Neural cell (in vitro differentiated cells): ENCODE measurements around the gene TXNL4A. TPM values are rescaled to one million over a fixed set of nuclear protein-coding genes. Genes with fewer than 3 reads are reported as not detected.

ENCODE experiments used
- H2AFZ ChIP-seq: fragments of 200-600, 300-800 bp; sonication (generic), shearing (Covaris generic); 2 replicates; pipeline ENCODE4 v1.6.0; 2014; ENCODE audit warnings: low read depth, mild to moderate bottlenecking, antibody characterized with exemption, low read length, moderate library complexity
- H3F3A ChIP-seq: fragments of 200-600 bp; shearing (Covaris generic); 2 replicates; pipeline ENCODE4 v1.6.1; 2016; ENCODE audit warnings: mild to moderate bottlenecking, moderate library complexity, mixed read lengths, antibody characterized with exemption, low read length; ENCODE audit not compliant: insufficient read depth, poor library complexity, severe bottlenecking
- H3K27ac ChIP-seq: fragments of 200-600, 300-800 bp; sonication (generic), shearing (Covaris generic); 2 replicates; pipeline ENCODE4 v1.5.1; 2014; ENCODE audit warnings: mild to moderate bottlenecking, low read length, moderate library complexity
- H3K27me3 ChIP-seq: fragments of 300-800, 200-600 bp; sonication (generic), shearing (Covaris generic); 2 replicates; pipeline ENCODE4 v1.6.0; 2014; ENCODE audit warnings: mild to moderate bottlenecking, low read depth, low read length, moderate library complexity; ENCODE audit not compliant: insufficient read depth
- H3K36me3 ChIP-seq: fragments of 300-800, 200-600 bp; sonication (generic), shearing (Covaris generic); 2 replicates; pipeline ENCODE4 v1.5.1; 2014; ENCODE audit warnings: mild to moderate bottlenecking, antibody characterized with exemption, low read length, moderate library complexity; ENCODE audit not compliant: insufficient read depth
- H3K4me2 ChIP-seq: fragments of 300-800, 200-600 bp; sonication (generic), shearing (Covaris generic); 2 replicates; pipeline ENCODE4 v1.6.0; 2014; ENCODE audit warnings: mild to moderate bottlenecking, low read length
- H3K4me3 ChIP-seq: fragments of 300-800, 200-600 bp; sonication (generic), shearing (Covaris generic); 2 replicates; pipeline ENCODE4 v1.5.1; 2014; ENCODE audit warnings: mild to moderate bottlenecking, low read length, moderate library complexity
- H3K79me2 ChIP-seq: fragments of 200-600 bp; shearing (Covaris generic); replicated peaks from 2 replicates; pipeline ENCODE4 v1.6.0; 2014; ENCODE audit warnings: mild to moderate bottlenecking, low read length, moderate library complexity; ENCODE audit not compliant: insufficient read depth
- H3K9ac ChIP-seq: fragments of 300-800, 200-600 bp; sonication (generic), shearing (Covaris generic); 2 replicates; pipeline ENCODE4 v1.6.1; 2016; ENCODE audit warnings: mild to moderate bottlenecking, low read length, mixed read lengths
- H3K9me2 ChIP-seq: fragments of 200-600 bp; shearing (Covaris generic); 2 replicates; pipeline ENCODE4 v1.6.1; 2016; ENCODE audit warnings: mild to moderate bottlenecking, low read length, mixed read lengths; ENCODE audit not compliant: insufficient read depth
- H3K9me3 ChIP-seq: fragments of 200-600, 300-800 bp; sonication (generic), shearing (Covaris generic); 2 replicates; pipeline ENCODE4 v1.6.1; 2016; ENCODE audit warnings: mild to moderate bottlenecking, mixed run types, low read length, moderate library complexity, mixed read lengths
- H4K20me1 ChIP-seq: fragments of 200-600 bp; shearing (Covaris generic); 2 replicates; pipeline ENCODE4 v1.6.1; 2016; ENCODE audit warnings: mild to moderate bottlenecking, mixed run types; ENCODE audit not compliant: insufficient read depth
- EP300 ChIP-seq: fragments of 450-650 bp; conservative IDR thresholded peaks from 2 replicates; pipeline ENCODE4 v1.6.1; 2014; ENCODE audit warnings: antibody characterized with exemption, mild to moderate bottlenecking, moderate library complexity; ENCODE audit not compliant: poor library complexity, severe bottlenecking
- EZH2 ChIP-seq: fragments of 200-600, 300-800 bp; shearing (Covaris generic), sonication (generic); IDR thresholded peaks from 2 replicates; pipeline ENCODE4 v1.6.1; 2014; ENCODE audit warnings: antibody characterized with exemption, low read length, borderline replicate concordance, mild to moderate bottlenecking; ENCODE audit not compliant: insufficient read depth, poor library complexity, severe bottlenecking
- MXI1 ChIP-seq: fragments of 450-650 bp; conservative IDR thresholded peaks from 2 replicates; pipeline ENCODE4 v1.6.1; 2014; ENCODE audit warnings: antibody characterized with exemption, mild to moderate bottlenecking; ENCODE audit not compliant: poor library complexity, severe bottlenecking
- POLR2AphosphoS5 ChIP-seq: IDR thresholded peaks from 2 replicates; pipeline ENCODE4 v1.6.1; 2012
- RAD21 ChIP-seq: fragments of 450-650 bp; conservative IDR thresholded peaks from 2 replicates; pipeline ENCODE4 v1.6.1; 2014; ENCODE audit warnings: antibody characterized with exemption, mild to moderate bottlenecking, moderate library complexity
- SMC3 ChIP-seq: fragments of 450-650 bp; conservative IDR thresholded peaks from 2 replicates; pipeline ENCODE4 v1.6.1; 2014; ENCODE audit warnings: antibody characterized with exemption, mild to moderate bottlenecking, moderate library complexity; ENCODE audit not compliant: poor library complexity
- TAF1 ChIP-seq: IDR thresholded peaks from 2 replicates; pipeline ENCODE4 v1.6.1; 2012; ENCODE audit warnings: low read depth
- polyA plus RNA-seq: library from polyadenylated mRNA; depleted of rRNA; stranded (reverse); fragments of >200 nt; gene quantifications from 2 replicates; pipeline ENCODE4 v1.2.3, GENCODE V29; 2014
- TF ChIP-seq, protein P1 (sequence below): IDR thresholded peaks from 2 replicates; pipeline ENCODE4 v1.6.1; 2012; ENCODE audit warnings: borderline replicate concordance
- TF ChIP-seq, protein P2 (sequence below): fragments of 450-650 bp; IDR thresholded peaks from 2 replicates; pipeline ENCODE4 v1.5.1; 2014; ENCODE audit warnings: antibody characterized with exemption, mild to moderate bottlenecking, moderate library complexity; ENCODE audit not compliant: poor library complexity, severe bottlenecking

TXNL4A gene
- polyA plus RNA-seq, 1 donor from 2014 or later, result 163 TPM

DNA sequence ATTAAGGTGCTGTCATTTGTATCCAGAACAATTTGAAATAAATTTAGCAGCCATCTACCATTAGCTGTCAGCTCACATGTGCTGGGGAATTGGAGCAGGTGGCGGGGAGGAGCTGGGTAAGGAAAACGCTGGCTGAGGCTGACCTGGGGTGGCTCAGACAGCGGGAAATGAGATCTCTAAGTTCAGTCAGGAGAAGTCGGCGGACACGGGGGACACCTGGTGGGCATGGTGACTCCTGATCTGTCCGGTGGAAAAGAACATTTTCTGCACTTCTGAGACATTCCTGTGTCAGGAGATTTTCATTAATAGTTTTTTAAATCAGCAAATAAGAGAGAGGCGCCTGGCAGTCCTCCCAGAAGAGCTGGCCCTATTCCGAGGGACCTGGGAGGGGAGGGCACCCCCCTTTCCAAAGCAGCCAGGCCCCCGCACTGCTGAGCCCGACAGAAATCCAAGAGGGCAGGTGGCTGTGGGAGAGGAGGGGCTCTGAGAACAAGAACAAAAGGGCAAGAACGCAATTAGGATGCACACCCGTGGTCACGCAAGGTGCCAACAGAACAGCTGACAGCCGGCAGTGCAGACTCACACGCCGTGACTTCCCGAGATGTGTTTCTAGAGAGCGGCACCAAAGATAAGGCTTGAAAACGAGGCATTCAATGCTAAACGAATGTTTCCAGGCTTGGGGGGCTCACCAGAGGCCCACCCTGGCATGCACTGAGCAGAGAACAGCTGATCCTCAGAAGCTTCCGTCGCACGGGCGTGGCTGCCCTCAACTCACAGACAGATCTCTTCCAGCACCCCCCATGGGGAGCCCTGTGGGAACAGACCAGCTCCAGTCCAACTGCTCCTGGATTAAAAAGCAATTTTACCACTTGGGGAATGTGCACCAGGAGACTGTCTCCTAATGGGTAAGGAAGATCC lies 63.3 kb downstream of the TXNL4A start:
- Histone ChIP-seq H3K4me2 (no peak overlapping the region), H3K27me3 (no peaks in the 10 kb centered on the region), H3F3A (no peaks in the 10 kb centered on the region), H3K9me3 (peaks cover 27% of the 10 kb centered on the region), H3K36me3 (peaks cover 12% of the 10 kb centered on the region), H3K79me2 (peaks cover 6% of the 10 kb centered on the region), H3K27ac (no peak overlapping the region), H3K9ac (no peak overlapping the region), H3K9me2 (no peaks in the 10 kb centered on the region), H3K4me3 (no peak overlapping the region), H2AFZ (no peak overlapping the region), H4K20me1 (no peaks in the 10 kb centered on the region)
- TF ChIP-seq POLR2AphosphoS5 (no peak), RAD21 (no peak), EZH2 (no peak)
- TF ChIP-seq, protein P1, sequence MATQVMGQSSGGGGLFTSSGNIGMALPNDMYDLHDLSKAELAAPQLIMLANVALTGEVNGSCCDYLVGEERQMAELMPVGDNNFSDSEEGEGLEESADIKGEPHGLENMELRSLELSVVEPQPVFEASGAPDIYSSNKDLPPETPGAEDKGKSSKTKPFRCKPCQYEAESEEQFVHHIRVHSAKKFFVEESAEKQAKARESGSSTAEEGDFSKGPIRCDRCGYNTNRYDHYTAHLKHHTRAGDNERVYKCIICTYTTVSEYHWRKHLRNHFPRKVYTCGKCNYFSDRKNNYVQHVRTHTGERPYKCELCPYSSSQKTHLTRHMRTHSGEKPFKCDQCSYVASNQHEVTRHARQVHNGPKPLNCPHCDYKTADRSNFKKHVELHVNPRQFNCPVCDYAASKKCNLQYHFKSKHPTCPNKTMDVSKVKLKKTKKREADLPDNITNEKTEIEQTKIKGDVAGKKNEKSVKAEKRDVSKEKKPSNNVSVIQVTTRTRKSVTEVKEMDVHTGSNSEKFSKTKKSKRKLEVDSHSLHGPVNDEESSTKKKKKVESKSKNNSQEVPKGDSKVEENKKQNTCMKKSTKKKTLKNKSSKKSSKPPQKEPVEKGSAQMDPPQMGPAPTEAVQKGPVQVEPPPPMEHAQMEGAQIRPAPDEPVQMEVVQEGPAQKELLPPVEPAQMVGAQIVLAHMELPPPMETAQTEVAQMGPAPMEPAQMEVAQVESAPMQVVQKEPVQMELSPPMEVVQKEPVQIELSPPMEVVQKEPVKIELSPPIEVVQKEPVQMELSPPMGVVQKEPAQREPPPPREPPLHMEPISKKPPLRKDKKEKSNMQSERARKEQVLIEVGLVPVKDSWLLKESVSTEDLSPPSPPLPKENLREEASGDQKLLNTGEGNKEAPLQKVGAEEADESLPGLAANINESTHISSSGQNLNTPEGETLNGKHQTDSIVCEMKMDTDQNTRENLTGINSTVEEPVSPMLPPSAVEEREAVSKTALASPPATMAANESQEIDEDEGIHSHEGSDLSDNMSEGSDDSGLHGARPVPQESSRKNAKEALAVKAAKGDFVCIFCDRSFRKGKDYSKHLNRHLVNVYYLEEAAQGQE, result no peak
- TF ChIP-seq, protein P2, sequence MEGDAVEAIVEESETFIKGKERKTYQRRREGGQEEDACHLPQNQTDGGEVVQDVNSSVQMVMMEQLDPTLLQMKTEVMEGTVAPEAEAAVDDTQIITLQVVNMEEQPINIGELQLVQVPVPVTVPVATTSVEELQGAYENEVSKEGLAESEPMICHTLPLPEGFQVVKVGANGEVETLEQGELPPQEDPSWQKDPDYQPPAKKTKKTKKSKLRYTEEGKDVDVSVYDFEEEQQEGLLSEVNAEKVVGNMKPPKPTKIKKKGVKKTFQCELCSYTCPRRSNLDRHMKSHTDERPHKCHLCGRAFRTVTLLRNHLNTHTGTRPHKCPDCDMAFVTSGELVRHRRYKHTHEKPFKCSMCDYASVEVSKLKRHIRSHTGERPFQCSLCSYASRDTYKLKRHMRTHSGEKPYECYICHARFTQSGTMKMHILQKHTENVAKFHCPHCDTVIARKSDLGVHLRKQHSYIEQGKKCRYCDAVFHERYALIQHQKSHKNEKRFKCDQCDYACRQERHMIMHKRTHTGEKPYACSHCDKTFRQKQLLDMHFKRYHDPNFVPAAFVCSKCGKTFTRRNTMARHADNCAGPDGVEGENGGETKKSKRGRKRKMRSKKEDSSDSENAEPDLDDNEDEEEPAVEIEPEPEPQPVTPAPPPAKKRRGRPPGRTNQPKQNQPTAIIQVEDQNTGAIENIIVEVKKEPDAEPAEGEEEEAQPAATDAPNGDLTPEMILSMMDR, result no peak

DNA sequence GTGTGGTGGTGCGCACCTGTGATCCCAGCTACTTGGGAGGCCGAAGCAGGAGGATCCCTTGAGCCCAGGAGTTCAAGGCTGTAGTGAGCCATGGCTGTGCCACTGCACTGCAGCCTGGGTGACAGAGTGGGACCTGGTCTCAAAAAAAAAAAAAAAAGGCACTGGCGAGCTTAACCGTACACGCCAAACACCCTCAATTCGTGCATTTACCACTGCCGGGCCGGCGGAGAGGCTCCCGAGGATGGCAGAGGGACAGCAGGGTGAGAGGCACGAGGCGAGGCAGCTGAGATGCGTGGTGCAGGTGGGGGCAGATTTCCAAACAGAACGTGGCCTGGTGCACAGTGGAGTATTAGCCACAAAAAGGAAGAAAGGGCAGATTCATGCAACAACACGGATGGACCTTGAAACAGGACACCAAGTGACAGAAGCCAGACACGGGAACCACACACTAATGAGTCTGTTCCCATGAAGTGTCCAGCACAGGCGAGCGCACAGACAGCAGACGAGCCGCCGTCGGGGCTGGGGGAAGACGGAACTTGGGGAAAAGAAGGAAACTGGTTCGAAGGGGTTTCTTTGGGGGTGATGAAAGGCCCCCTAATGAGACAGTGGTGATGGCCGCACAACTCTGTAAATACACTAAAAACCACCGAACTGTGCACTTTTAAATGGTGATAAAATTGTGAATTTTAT lies 64.3 kb downstream of the TXNL4A start:
- no peak overlapping the region for H3K4me3 ChIP-seq

More for the DNA sequence above, 64.3 kb downstream of the TXNL4A start:
- no peaks in the 10 kb centered on the region for H3F3A ChIP-seq
- TF ChIP-seq TAF1 (no peak), SMC3 (no peak), EZH2 (no peak), RAD21 (no peak), MXI1 (no peak), POLR2AphosphoS5 (no peak), EP300 (no peak)
- TF ChIP-seq, protein P2, result no peak
- TF ChIP-seq, protein P1, result no peak
- no peaks in the 10 kb centered on the region for H4K20me1 ChIP-seq
- H3K36me3 ChIP-seq, result peaks cover 9% of the 10 kb centered on the region
- peaks cover 5% of the 10 kb centered on the region for H3K79me2 ChIP-seq
- H3K27ac ChIP-seq, result no peak overlapping the region
- no peak overlapping the region for H2AFZ ChIP-seq
- H3K9me2 ChIP-seq, result no peaks in the 10 kb centered on the region
- H3K9ac ChIP-seq, result no peak overlapping the region
- no peaks in the 10 kb centered on the region for H3K27me3 ChIP-seq
- H3K4me2 ChIP-seq, result no peak overlapping the region
- H3K9me3 ChIP-seq, result peaks cover 27% of the 10 kb centered on the region
